Activated T-cell treated with anti-CD3 and anti-CD28 coated beads for 24 hours (primary cell): ENCODE results near the gene VWA1.
"Not testable (repeated sequence)": the region's sequence is repeated elsewhere in the genome, so short reads cannot be mapped to it uniquely, and the experiment has no call there.

Experiments
- DNase-seq: peaks from one replicate; pipeline ENCODE4 v3.0.0-alpha.2; 2020; ENCODE audit warnings: low read depth

VWA1 gene

GRCh38 chr1:1459156-1459555 lies 23.7 kb downstream of the VWA1 start:
- not testable (repeated sequence) for DNase-seq

DNA sequence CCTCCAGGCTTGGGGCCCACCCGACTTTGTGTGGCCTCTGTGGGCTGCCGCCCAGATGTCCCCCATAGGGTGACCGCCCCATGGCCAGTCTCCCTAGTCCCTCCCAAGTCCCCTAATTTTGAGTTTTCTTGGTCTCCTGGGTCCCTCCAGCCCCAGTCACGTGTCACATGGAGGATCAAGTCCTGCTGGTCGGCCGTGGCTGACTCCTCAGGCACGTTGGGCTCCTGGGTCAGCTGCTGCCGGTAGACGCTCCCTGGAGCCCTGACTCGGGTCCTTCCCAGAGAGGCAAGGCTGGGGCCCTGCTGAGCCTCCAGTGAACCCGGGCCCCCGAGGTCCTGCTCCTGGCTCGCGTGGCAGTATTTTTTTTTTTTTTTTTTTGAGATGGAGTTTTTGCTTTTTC lies 24.2 kb downstream of the VWA1 start:
- DNase-seq: not testable (repeated sequence)

- no peak for DNase-seq
These were observed 25.1 kb downstream of the VWA1 start for GRCh38 chr1:1460540-1461130.

- DNase-seq: no peak
These were observed 26.3 kb downstream of the VWA1 start for GRCh38 chr1:1461721-1462317.

- DNase-seq: no peak
These were observed 27.0 kb downstream of the VWA1 start for GRCh38 chr1:1462318-1462966.

- no peak for DNase-seq
These were observed 27.8 kb downstream of the VWA1 start for GRCh38 chr1:1463312-1463711.

- DNase-seq: not testable (repeated sequence)
These were observed 32.9 kb downstream of the VWA1 start for GRCh38 chr1:1468196-1468985.

DNA sequence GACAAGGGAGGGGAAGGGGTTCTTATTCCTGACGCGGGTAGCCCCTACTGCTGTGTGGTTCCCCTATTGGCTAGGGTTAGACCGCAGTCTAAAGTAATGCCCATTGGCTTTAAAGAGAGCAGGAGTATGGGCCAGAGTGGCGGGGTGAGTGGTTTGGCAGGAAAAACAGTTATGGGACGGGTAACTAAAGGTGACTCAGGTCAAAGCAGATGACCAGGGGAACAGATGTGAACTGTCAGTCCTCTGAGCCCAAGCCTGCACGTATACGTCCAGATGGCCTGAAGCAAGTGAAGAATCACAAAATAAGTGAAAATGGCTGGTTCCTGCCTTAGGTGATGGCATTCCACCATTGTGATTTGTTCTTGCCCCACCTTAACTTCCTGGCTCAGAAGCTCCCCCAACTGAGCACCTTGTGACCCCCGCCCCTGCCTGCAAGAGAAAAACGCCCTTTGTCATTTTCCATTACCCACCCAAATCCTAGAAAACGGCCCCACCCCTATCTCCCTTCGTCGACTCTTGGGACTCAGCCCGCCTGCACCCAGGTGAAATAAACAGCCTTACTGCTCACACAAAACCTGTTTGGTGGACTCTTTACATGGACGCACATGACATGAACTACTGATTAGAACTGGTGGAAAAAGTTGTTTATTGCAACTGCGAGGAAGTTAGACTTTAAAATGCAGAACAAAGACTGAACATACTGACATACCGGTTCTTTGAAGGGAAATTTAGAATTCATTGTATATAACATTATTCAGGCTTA lies 35.3 kb downstream of the VWA1 start:
- DNase-seq: peak; percentile 4

GRCh38 chr1:1471389-1472052 lies 36.0 kb downstream of the VWA1 start, which contains the start of gene ATAD3B:
TSS of gene ATAD3B (plus strand) at chr1:1471765. CDS start at chr1:1471885, 120 bp downstream.
- peak; percentile 96 for DNase-seq

GRCh38 chr1:1472053-1472876 lies 36.8 kb downstream of the VWA1 start:
- DNase-seq: peak; percentile 4

DNA sequence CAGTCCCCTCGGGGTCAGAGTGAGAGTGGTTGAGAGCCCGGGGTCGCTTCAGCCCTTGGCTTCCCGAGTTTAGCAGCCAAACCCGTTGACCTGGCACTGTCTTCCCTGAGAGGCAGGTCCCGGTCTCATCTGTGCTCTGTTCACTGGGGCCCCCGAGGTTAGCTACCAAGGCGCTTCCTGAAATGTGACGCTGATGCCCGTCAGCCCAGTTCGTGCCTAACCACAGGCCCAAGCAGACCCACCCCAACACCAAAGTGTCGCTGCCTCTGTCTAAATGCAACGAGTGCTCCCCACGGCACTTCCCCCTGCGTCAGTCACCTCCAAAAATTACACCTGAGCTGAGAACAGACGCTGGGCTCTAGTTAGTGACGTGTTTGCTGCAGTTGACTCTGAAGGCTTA lies 40.5 kb downstream of the VWA1 start:
- not testable (repeated sequence) for DNase-seq

DNA sequence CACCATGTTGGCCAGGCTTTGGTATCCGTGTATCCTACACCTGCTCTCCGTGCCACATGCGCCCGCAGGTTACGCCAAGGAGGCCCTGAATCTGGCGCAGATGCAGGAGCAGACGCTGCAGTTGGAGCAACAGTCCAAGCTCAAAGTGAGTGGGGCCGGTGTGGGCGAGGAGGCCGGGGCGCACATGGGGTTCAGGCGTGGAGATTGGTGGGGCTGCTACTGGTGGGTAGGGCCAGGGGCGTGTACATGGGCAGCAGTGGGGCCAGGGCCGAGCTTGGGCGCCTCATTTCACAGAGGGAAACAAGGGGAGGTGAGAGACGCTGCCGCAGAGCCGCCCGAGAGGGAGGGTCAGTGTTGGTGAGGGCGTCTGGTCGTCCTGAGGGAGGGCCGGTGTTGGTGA lies 41.7 kb downstream of the VWA1 start:
- no peak for DNase-seq

- DNase-seq: no peak
These were observed 44.3 kb downstream of the VWA1 start for GRCh38 chr1:1479547-1480487.

DNA sequence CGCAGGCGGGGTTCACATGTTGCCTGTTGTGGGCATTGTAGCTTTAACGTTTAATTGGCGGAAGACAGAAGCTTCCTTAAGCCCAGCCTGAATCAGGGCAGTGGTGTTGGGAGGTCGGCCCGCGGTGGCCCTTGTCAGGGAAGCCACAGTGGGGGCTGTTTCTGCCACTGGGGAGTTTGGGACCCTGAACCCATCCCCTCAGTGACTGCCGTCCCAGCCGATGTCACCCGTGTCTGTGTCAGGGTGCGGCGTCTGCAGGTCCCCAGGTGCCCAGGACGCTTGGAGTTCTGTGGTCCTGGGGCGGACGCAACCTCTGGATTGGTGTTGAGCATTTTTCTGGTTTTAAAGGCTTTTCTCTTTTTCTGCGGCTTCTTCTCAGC lies 45.0 kb downstream of the VWA1 start:
- not testable (repeated sequence) for DNase-seq

- DNase-seq: not testable (repeated sequence)
These were observed 46.3 kb downstream of the VWA1 start for GRCh38 chr1:1481811-1482210.

GRCh38 chr1:1482856-1483255 lies 47.4 kb downstream of the VWA1 start:
- no peak for DNase-seq

- DNase-seq: no peak
These were observed 48.2 kb downstream of the VWA1 start for GRCh38 chr1:1483714-1484113.

- DNase-seq: not testable (repeated sequence)
These were observed 49.7 kb downstream of the VWA1 start for GRCh38 chr1:1484976-1485750.
